HCT116 (cell line): Measurements from ENCODE around the gene GRXCR1. TPM values are rescaled to one million over a fixed set of nuclear protein-coding genes. Genes with fewer than 3 reads are reported as not detected.

Source experiments
- total RNA-seq: library from RNA; stranded (reverse); gene quantifications from one replicate; pipeline ENCODE4 v1.2.1, GENCODE V29; 2021; ENCODE audit not compliant: unreplicated experiment

GRXCR1 gene
- total RNA-seq, 1 experiment from 2014 or later = not detected

Other genes starting within 250 kb of the GRXCR1 start
- 1.9 TPM for gene ATP8A1, start 235.6 kb upstream of the GRXCR1 start, total RNA-seq